ENCODE results near the gene TSPAN9.

TSPAN9 gene

GRCh38 chr12:3186546-3187215 is 109.5 kb downstream of the TSPAN9 start:
- H3K27ac ChIP-seq (ENCODE audit: low read depth, low read length, poor library complexity, severe bottlenecking): no peak overlapping the region
- H3K9me2 ChIP-seq (ENCODE audit: low read depth, low read length): no peaks in the 10 kb centered on the region
- no peaks in the 10 kb centered on the region for H3F3A ChIP-seq (ENCODE audit: insufficient read depth, low read length)
- H4K20me1 ChIP-seq (ENCODE audit: insufficient read depth, low read length): no peaks in the 10 kb centered on the region
- H3K4me1 ChIP-seq (ENCODE audit: insufficient read depth, low read length, severe bottlenecking): no peaks in the 10 kb centered on the region
- H3K4me2 ChIP-seq (ENCODE audit: low read length): no peak overlapping the region
- H3K27me3 ChIP-seq (ENCODE audit: insufficient read depth, low read length): peaks cover 9% of the 10 kb centered on the region; the same call in 1 of the 2 replicates
- H3K79me2 ChIP-seq (ENCODE audit: insufficient read depth, low read length): no peaks in the 10 kb centered on the region
- H3K36me3 ChIP-seq (ENCODE audit: insufficient read depth, low read length): no peaks in the 10 kb centered on the region
- no peak overlapping the region for H3K9ac ChIP-seq (ENCODE audit: low read length)
- TF ChIP-seq EZH2 (IDR thresholded peaks at IDR 0.05; ENCODE audit: borderline replicate concordance, low read length) (no peak), CTCF (IDR thresholded peaks at IDR 0.05; ENCODE audit: low read length) (no peak)
- no peak overlapping the region for H2AFZ ChIP-seq (ENCODE audit: low read length)
- no peaks in the 10 kb centered on the region for H3K9me3 ChIP-seq (ENCODE audit: low read length)
- no peak overlapping the region for H3K4me3 ChIP-seq (ENCODE audit: low read depth, low read length, poor library complexity, severe bottlenecking)

DNA sequence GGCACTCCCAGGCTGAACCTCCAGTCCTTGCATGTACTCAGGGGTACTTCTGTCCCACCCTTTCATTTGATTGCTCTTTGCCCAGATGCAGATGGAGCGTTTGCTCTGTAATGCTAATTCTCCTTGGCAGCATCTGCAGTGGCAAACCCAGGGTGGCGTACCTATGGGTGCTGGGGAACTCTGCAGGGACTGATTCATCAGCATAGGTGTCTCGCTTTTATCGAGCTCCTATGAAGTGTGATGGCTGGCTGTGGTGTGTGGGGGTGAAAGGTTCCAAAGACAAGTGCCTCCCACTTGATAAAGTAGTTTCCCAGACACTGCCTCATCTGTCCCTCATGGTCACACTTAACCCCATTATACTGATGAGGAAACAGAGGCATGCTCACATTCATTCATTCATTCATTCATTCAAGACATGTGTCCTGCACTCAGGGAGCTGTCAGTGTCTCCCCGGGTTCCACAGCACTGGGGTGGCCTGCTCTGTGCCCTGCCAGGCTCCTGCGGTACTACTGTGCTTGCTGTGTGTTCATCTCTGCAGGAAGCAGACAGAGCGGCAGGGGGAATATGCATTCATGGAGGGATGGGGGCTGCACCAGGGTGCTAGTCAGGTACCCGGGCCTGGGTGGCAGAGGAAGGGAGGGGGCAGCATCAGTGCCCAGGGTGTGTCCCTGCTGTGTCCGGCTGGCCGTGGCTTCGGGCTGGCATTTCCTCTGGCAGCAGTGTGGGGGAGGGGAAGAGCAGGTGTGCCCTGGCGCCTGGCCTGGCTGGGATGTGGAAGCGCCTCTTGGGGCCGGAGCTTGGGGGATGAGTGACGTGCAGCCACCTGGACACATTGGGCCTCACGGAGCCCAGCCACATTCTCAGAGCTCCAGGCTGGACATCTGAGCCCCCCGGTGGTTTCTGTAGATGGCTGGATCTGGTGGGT is 110.9 kb downstream of the TSPAN9 start:
- no peak overlapping the region for H3K4me3 ChIP-seq (ENCODE audit: low read depth, low read length, poor library complexity, severe bottlenecking)
- H3K9ac ChIP-seq (ENCODE audit: low read length): no peak overlapping the region
- H4K20me1 ChIP-seq (ENCODE audit: insufficient read depth, low read length): no peaks in the 10 kb centered on the region
- TF ChIP-seq CTCF (IDR thresholded peaks at IDR 0.05; ENCODE audit: low read length): no peak
- TF ChIP-seq EZH2 (IDR thresholded peaks at IDR 0.05; ENCODE audit: borderline replicate concordance, low read length): no peak
- H3K4me2 ChIP-seq (ENCODE audit: low read length): no peak overlapping the region
- H3K4me1 ChIP-seq (ENCODE audit: insufficient read depth, low read length, severe bottlenecking): no peaks in the 10 kb centered on the region
- no peak overlapping the region for H3K27ac ChIP-seq (ENCODE audit: low read depth, low read length, poor library complexity, severe bottlenecking)
- no peaks in the 10 kb centered on the region for H3F3A ChIP-seq (ENCODE audit: insufficient read depth, low read length)
- H3K9me3 ChIP-seq (ENCODE audit: low read length): no peaks in the 10 kb centered on the region
- H2AFZ ChIP-seq (ENCODE audit: low read length): no peak overlapping the region
- H3K36me3 ChIP-seq (ENCODE audit: insufficient read depth, low read length): no peaks in the 10 kb centered on the region
- H3K9me2 ChIP-seq (ENCODE audit: low read depth, low read length): no peaks in the 10 kb centered on the region
- peaks cover 9% of the 10 kb centered on the region; the same call in 1 of the 2 replicates for H3K27me3 ChIP-seq (ENCODE audit: insufficient read depth, low read length)
- H3K79me2 ChIP-seq (ENCODE audit: insufficient read depth, low read length): no peaks in the 10 kb centered on the region

- H3K9me3 ChIP-seq (ENCODE audit: low read length): no peaks in the 10 kb centered on the region
- no peaks in the 10 kb centered on the region for H3K36me3 ChIP-seq (ENCODE audit: insufficient read depth, low read length)
- H3K9me2 ChIP-seq (ENCODE audit: low read depth, low read length): no peaks in the 10 kb centered on the region
- no peak overlapping the region for H3K4me2 ChIP-seq (ENCODE audit: low read length)
- H3F3A ChIP-seq (ENCODE audit: insufficient read depth, low read length): no peaks in the 10 kb centered on the region
- H3K27ac ChIP-seq (ENCODE audit: low read depth, low read length, poor library complexity, severe bottlenecking): no peak overlapping the region
- no peak overlapping the region for H3K9ac ChIP-seq (ENCODE audit: low read length)
- no peak overlapping the region for H3K4me3 ChIP-seq (ENCODE audit: low read depth, low read length, poor library complexity, severe bottlenecking)
- peaks cover 9% of the 10 kb centered on the region; the same call in 1 of the 2 replicates for H3K27me3 ChIP-seq (ENCODE audit: insufficient read depth, low read length)
- H4K20me1 ChIP-seq (ENCODE audit: insufficient read depth, low read length): no peaks in the 10 kb centered on the region
- H2AFZ ChIP-seq (ENCODE audit: low read length): no peak overlapping the region
- no peaks in the 10 kb centered on the region for H3K4me1 ChIP-seq (ENCODE audit: insufficient read depth, low read length, severe bottlenecking)
- no peaks in the 10 kb centered on the region for H3K79me2 ChIP-seq (ENCODE audit: insufficient read depth, low read length)
- TF ChIP-seq CTCF (IDR thresholded peaks at IDR 0.05; ENCODE audit: low read length) (no peak), EZH2 (IDR thresholded peaks at IDR 0.05; ENCODE audit: borderline replicate concordance, low read length) (no peak)
These were observed 112.1 kb downstream of the TSPAN9 start for GRCh38 chr12:3189282-3189681.

Measured in OCI-LY1 (cell line).